ENCODE data around the gene EVI5L.

DNA sequence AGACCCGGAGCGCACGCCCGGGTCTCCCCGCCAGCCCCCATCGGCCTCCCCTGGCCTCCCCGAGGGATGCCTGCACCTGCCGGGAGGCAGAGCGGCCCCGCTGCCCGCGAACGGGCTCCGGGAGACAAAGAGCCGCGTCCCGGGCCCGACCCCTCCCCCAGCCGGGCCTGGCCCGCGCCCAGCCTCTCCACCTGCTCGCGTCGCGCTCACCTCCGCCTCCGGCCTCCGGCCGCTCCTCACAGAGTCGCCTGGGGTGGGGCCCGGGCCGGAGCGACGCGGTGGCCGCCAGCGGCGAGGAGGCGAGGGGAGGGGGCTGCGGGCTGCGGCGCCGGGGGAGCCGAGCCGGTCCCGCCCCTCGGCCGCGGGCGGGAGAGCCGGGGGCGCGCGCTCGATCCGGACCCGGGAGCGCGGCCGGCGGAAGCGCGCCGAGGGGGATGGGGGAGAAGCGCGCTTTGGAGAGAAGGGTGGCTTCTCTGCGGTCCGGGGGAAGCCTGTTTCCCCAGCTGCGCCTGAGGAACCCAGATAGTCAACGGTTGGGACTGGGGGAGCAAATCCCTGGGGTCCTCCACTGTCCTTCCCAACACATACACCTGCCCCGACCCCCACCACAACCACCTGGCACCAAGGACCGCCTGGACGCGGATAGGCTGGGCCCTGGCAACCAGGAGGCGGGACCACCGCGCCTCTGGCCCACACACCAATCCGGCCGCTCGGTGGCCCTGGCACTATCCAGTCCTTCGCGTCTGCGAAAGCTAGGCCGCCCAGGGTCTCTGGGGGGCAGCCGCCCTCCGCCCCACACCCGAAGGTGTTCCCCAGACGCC is 44.3 kb downstream of the EVI5L start, which contains the start of gene PRR36:
- TF ChIP-seq, protein P1, sequence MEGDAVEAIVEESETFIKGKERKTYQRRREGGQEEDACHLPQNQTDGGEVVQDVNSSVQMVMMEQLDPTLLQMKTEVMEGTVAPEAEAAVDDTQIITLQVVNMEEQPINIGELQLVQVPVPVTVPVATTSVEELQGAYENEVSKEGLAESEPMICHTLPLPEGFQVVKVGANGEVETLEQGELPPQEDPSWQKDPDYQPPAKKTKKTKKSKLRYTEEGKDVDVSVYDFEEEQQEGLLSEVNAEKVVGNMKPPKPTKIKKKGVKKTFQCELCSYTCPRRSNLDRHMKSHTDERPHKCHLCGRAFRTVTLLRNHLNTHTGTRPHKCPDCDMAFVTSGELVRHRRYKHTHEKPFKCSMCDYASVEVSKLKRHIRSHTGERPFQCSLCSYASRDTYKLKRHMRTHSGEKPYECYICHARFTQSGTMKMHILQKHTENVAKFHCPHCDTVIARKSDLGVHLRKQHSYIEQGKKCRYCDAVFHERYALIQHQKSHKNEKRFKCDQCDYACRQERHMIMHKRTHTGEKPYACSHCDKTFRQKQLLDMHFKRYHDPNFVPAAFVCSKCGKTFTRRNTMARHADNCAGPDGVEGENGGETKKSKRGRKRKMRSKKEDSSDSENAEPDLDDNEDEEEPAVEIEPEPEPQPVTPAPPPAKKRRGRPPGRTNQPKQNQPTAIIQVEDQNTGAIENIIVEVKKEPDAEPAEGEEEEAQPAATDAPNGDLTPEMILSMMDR (IDR thresholded peaks at IDR 0.05): no peak
- TF ChIP-seq POLR2AphosphoS5 (IDR thresholded peaks at IDR 0.05; ENCODE audit: insufficient read depth in 1 of 2, low read depth in 1 of 2) (no peak), POLR2A (IDR thresholded peaks at IDR 0.05) (no peak)
